SU-DHL-6 (cell line): ENCODE data around the gene SMTNL2.

Experiments
- EZH2phosphoT487 ChIP-seq: fragments of 200-600 bp; sonication (generic), shearing (Covaris generic); conservative IDR thresholded peaks from 2 replicates; pipeline ENCODE4 v1.6.1; 2018; ENCODE audit warnings: mild to moderate bottlenecking, antibody characterized with exemption, low read length, moderate library complexity, mixed read lengths
- TF ChIP-seq, protein P1 (sequence below): fragments of 200-600 bp; sonication (generic); IDR thresholded peaks from one replicate; pipeline ENCODE4 v1.5.1; 2017; ENCODE audit warnings: antibody characterized with exemption, mild to moderate bottlenecking, low read length, moderate library complexity; ENCODE audit not compliant: insufficient read depth, poor library complexity, severe bottlenecking

DNA sequence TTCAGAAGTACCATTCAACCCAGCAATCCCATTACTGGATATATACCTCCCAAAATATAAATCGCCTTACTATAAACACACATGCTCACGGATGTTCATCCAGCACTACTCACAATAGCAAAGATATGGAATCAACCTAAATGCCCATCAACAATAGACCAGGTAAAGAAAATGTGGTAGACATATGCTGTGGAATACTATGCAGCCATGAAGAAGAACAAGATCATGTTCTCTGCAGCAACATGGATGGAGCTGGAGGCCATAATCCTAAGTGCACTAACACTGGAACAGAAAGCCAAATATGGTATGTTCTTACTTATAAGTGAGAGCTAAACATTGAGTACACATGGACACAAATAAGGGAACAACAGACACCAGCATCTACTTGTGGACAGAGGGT lies 49.3 kb downstream of the SMTNL2 start:
- TF ChIP-seq, protein P1, sequence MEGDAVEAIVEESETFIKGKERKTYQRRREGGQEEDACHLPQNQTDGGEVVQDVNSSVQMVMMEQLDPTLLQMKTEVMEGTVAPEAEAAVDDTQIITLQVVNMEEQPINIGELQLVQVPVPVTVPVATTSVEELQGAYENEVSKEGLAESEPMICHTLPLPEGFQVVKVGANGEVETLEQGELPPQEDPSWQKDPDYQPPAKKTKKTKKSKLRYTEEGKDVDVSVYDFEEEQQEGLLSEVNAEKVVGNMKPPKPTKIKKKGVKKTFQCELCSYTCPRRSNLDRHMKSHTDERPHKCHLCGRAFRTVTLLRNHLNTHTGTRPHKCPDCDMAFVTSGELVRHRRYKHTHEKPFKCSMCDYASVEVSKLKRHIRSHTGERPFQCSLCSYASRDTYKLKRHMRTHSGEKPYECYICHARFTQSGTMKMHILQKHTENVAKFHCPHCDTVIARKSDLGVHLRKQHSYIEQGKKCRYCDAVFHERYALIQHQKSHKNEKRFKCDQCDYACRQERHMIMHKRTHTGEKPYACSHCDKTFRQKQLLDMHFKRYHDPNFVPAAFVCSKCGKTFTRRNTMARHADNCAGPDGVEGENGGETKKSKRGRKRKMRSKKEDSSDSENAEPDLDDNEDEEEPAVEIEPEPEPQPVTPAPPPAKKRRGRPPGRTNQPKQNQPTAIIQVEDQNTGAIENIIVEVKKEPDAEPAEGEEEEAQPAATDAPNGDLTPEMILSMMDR: no peak
- no peak for TF ChIP-seq EZH2phosphoT487
